Hepatocyte (in vitro differentiated cells): ENCODE measurements around the gene NT5C1B. TPM values are rescaled to one million over a fixed set of nuclear protein-coding genes. Genes with fewer than 3 reads are reported as not detected.

Source experiments
- DNase-seq: peaks from one replicate; pipeline ENCODE4 v3.0.0-alpha.2; 2016; ENCODE audit warnings: low spot score
- H2AFZ ChIP-seq: fragments of 200-600 bp; sonication (generic); 2 replicates; pipeline ENCODE4 v1.6.0; 2016; ENCODE audit warnings: antibody characterized with exemption, mild to moderate bottlenecking
- H3K27ac ChIP-seq: fragments of 200-600 bp; sonication (generic); 2 replicates; pipeline ENCODE4 v1.5.1; 2016; ENCODE audit warnings: mild to moderate bottlenecking
- H3K27me3 ChIP-seq: fragments of 200-600 bp; sonication (generic); 2 replicates; pipeline ENCODE4 v1.6.1; 2016
- H3K36me3 ChIP-seq: fragments of 200-600 bp; sonication (generic); replicated peaks from 2 replicates; pipeline ENCODE4 v1.5.1; 2016; ENCODE audit warnings: low read depth; ENCODE audit not compliant: insufficient read depth
- H3K4me1 ChIP-seq: fragments of 200-600 bp; sonication (generic); 2 replicates; pipeline ENCODE4 v1.5.1; 2016; ENCODE audit warnings: mild to moderate bottlenecking, moderate library complexity; ENCODE audit not compliant: insufficient read depth
- H3K4me2 ChIP-seq: fragments of 200-600 bp; sonication (generic); 2 replicates; pipeline ENCODE4 v1.6.0; 2016
- H3K4me3 ChIP-seq: fragments of 200-600 bp; sonication (generic); 2 replicates; pipeline ENCODE4 v1.5.1; 2016; ENCODE audit warnings: mild to moderate bottlenecking
- H3K79me2 ChIP-seq: fragments of 200-600 bp; sonication (generic); 2 replicates; pipeline ENCODE4 v1.6.0; 2017; ENCODE audit warnings: mild to moderate bottlenecking
- H3K9me2 ChIP-seq: fragments of 200-600 bp; sonication (generic); replicated peaks from 2 replicates; pipeline ENCODE4 v1.6.0; 2017; ENCODE audit warnings: mild to moderate bottlenecking; ENCODE audit not compliant: insufficient read depth
- H3K9me3 ChIP-seq: fragments of 200-600 bp; sonication (generic); 2 replicates; pipeline ENCODE4 v1.5.1; 2016; ENCODE audit warnings: low read depth, mild to moderate bottlenecking
- H4K20me1 ChIP-seq: fragments of 200-600 bp; sonication (generic); 2 replicates; pipeline ENCODE4 v1.6.0; 2016; ENCODE audit warnings: mild to moderate bottlenecking; ENCODE audit not compliant: insufficient read depth, poor library complexity, severe bottlenecking
- CTCF ChIP-seq: fragments of 200-600 bp; sonication (generic); IDR thresholded peaks from 2 replicates; pipeline ENCODE4 v1.5.1; 2016; ENCODE audit warnings: antibody characterized with exemption, mild to moderate bottlenecking; ENCODE audit not compliant: poor library complexity
- EZH2 ChIP-seq: fragments of 200-600 bp; sonication (generic); IDR thresholded peaks from 2 replicates; pipeline ENCODE4 v1.6.1; 2016; ENCODE audit warnings: antibody characterized with exemption, mild to moderate bottlenecking, borderline replicate concordance
- EZH2phosphoT487 ChIP-seq: fragments of 200-600 bp; sonication (generic); IDR thresholded peaks from one replicate; pipeline ENCODE4 v1.6.1; 2018; ENCODE audit warnings: antibody characterized with exemption, mild to moderate bottlenecking, low read depth, moderate library complexity; ENCODE audit not compliant: unreplicated experiment, severe bottlenecking
- WGBS: methylation state at CpG from one replicate; pipeline ENCODE4 v1.1.6; 2016; ENCODE audit warnings: low lambda C conversion rate; ENCODE audit errors: missing lambda C conversion rate; 5-methylcytosine and 5-hydroxymethylcytosine counted together
- polyA plus RNA-seq: library from polyadenylated mRNA; unstranded; fragments of >200 nt; fragmentation: Nextera tagmentation; extraction: Ambion mirVana; gene quantifications from 2 replicates; pipeline ENCODE4 v1.2.1, GENCODE V29; 2016
- total RNA-seq: library from RNA; depleted of rRNA; stranded (reverse); fragments of >200 nt; gene quantifications from 2 replicates; pipeline ENCODE4 v1.2.3, GENCODE V29; 2014

Gene NT5C1B
- total and polyA plus RNA-seq, 2 experiments from 2014 or later = 0.22 TPM; not detected in 1

- Histone ChIP-seq H3K36me3 (no peaks in the 10 kb centered on the region), H3K9me3 (no peaks in the 10 kb centered on the region), H4K20me1 (no peaks in the 10 kb centered on the region), H3K79me2 (no peaks in the 10 kb centered on the region), H2AFZ (no peak overlapping the region), H3K4me1 (no peaks in the 10 kb centered on the region), H3K27ac (no peak overlapping the region), H3K27me3 (no peaks in the 10 kb centered on the region), H3K9me2 (no peaks in the 10 kb centered on the region), H3K4me2 (no peak overlapping the region), H3K4me3 (no peak overlapping the region)
- WGBS = over 99% methylated on average over 25 of the region's 32 CpGs
- no peak for TF ChIP-seq EZH2phosphoT487
- no peak for TF ChIP-seq EZH2
- TF ChIP-seq CTCF = no peak
- no peak for DNase-seq
Measured at GRCh38 chr2:18584608-18584954, 4.8 kb downstream of the NT5C1B start.

GRCh38 chr2:18583905-18584607 lies 5.3 kb downstream of the NT5C1B start:
- TF ChIP-seq CTCF (no peak), EZH2 (no peak), EZH2phosphoT487 (no peak)
- Histone ChIP-seq H3K36me3 (no peaks in the 10 kb centered on the region), H4K20me1 (no peaks in the 10 kb centered on the region), H3K4me1 (no peaks in the 10 kb centered on the region), H3K27me3 (no peaks in the 10 kb centered on the region), H2AFZ (no peak overlapping the region), H3K4me2 (no peak overlapping the region), H3K27ac (no peak overlapping the region), H3K9me2 (no peaks in the 10 kb centered on the region), H3K4me3 (no peak overlapping the region), H3K9me3 (peaks cover 4% of the 10 kb centered on the region), H3K79me2 (no peaks in the 10 kb centered on the region)
- no peak for DNase-seq
- WGBS = 98% methylated on average over 36 of the region's 37 CpGs

- Histone ChIP-seq H3K9me3 (peaks cover 4% of the 10 kb centered on the region), H3K4me2 (no peak overlapping the region), H3K4me1 (no peaks in the 10 kb centered on the region), H3K4me3 (no peak overlapping the region), H2AFZ (no peak overlapping the region), H3K36me3 (no peaks in the 10 kb centered on the region), H4K20me1 (no peaks in the 10 kb centered on the region), H3K27me3 (no peaks in the 10 kb centered on the region), H3K9me2 (no peaks in the 10 kb centered on the region), H3K79me2 (no peaks in the 10 kb centered on the region), H3K27ac (no peak overlapping the region)
- TF ChIP-seq EZH2phosphoT487 = no peak
- no peak for TF ChIP-seq CTCF
- TF ChIP-seq EZH2 = no peak
- WGBS = 100% methylated on average over 3 of the region's 3 CpGs
- DNase-seq = no peak
Measured at GRCh38 chr2:18580606-18581005, 8.8 kb downstream of the NT5C1B start.

- Histone ChIP-seq H3K27ac (no peak overlapping the region), H4K20me1 (no peaks in the 10 kb centered on the region), H3K4me2 (no peak overlapping the region), H3K4me1 (no peaks in the 10 kb centered on the region), H3K36me3 (no peaks in the 10 kb centered on the region), H3K9me2 (no peaks in the 10 kb centered on the region), H3K9me3 (peaks cover 4% of the 10 kb centered on the region), H3K79me2 (no peaks in the 10 kb centered on the region), H3K27me3 (no peaks in the 10 kb centered on the region), H2AFZ (no peak overlapping the region), H3K4me3 (no peak overlapping the region)
- TF ChIP-seq EZH2phosphoT487 (no peak), EZH2 (no peak), CTCF (no peak)
- DNase-seq = no peak
Measured at GRCh38 chr2:18578033-18578432, 11.3 kb downstream of the NT5C1B start.
